Measurements from ENCODE around the gene SIPA1L3.

SIPA1L3 gene

DNA sequence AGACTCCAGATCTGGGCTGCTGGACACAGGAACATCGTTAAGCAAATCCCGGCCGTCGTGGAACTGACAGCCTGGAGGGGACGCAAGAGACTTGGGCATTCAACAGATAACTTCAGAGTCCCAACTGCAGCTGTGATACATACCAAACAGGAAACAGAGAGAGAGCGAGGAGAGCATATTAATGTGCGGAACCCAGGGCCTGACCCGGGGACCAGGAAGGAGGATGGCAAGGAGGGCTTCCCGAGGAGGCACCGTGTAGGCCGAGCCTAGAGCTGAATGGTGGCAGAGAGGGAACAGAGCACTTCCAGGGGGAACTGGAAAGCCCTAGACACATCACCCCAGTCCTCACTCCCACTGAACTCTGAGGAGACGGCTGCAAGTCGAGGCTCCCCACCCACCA lies 68.1 kb downstream of the SIPA1L3 start:
- no peak overlapping the region for H3K4me3 ChIP-seq (ENCODE audit: low read depth, low read length)
- no peak for DNase-seq (ENCODE audit: low read depth)
- TF ChIP-seq CTCF (conservative IDR thresholded peaks at IDR 0.05; ENCODE audit: low read depth, low read length) = no peak

- H3K4me3 ChIP-seq (ENCODE audit: low read depth, low read length) = no peak overlapping the region
- DNase-seq (ENCODE audit: low read depth) = no peak
- no peak for TF ChIP-seq CTCF (conservative IDR thresholded peaks at IDR 0.05; ENCODE audit: low read depth, low read length)
These were observed 68.8 kb downstream of the SIPA1L3 start for GRCh38 chr19:37975596-37976515.

DNA sequence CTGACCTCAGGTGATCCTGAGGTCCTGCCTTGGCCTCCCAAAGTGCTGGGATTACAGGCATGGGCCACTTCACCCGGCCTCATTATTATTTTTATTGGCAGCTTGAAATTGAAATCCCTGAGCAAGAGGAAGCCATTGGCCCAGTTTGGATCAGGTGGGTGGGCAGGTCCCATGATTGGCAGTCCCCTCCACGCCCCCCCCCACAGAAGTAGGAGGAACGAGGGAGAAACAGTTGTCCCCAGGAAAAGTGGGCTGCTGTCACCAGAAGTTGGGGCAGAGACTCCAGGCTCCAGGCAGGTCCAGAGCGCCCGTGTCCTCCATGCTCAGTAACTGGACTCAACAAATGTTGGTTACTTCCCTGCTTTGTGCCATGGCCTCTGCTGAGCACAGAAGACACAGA lies 70.4 kb downstream of the SIPA1L3 start:
- no peak overlapping the region for H3K4me3 ChIP-seq (ENCODE audit: low read depth, low read length)
- no peak for DNase-seq (ENCODE audit: low read depth)
- no peak for TF ChIP-seq CTCF (conservative IDR thresholded peaks at IDR 0.05; ENCODE audit: low read depth, low read length)

GRCh38 chr19:37977992-37978391 lies 71.0 kb downstream of the SIPA1L3 start:
- no peak overlapping the region for H3K4me3 ChIP-seq (ENCODE audit: low read depth, low read length)
- peak; percentile 80 for DNase-seq (ENCODE audit: low read depth)
- TF ChIP-seq CTCF (conservative IDR thresholded peaks at IDR 0.05; ENCODE audit: low read depth, low read length) = no peak

DNA sequence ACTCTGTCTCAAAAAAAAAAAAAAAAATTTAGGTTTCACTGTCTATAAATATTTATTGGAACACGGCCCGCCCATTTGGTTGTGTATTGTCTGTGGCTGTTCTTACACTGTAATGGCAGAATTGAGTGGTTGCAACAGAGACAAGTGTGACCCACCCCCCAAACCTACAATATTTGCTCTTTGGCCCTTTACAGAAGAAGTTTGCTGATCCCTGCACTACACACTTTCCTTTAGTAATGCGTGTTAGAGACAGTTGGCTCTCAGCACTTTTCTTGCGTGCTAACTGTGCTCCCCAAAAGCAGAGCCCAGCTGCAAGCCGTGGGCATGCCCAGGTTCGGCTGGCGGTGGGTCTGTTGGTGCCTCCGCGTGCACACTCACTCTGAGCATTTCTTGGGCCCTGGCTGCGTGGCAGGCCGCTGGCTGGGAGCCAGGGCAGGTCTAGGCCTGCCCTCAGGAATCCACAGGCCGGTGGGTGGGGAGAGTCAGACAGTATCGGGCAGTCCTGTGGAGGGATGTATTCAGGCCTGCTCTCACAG lies 72.6 kb downstream of the SIPA1L3 start:
- no peak for DNase-seq (ENCODE audit: low read depth)
- TF ChIP-seq CTCF (conservative IDR thresholded peaks at IDR 0.05; ENCODE audit: low read depth, low read length) = no peak
- no peak overlapping the region for H3K4me3 ChIP-seq (ENCODE audit: low read depth, low read length)

DNA sequence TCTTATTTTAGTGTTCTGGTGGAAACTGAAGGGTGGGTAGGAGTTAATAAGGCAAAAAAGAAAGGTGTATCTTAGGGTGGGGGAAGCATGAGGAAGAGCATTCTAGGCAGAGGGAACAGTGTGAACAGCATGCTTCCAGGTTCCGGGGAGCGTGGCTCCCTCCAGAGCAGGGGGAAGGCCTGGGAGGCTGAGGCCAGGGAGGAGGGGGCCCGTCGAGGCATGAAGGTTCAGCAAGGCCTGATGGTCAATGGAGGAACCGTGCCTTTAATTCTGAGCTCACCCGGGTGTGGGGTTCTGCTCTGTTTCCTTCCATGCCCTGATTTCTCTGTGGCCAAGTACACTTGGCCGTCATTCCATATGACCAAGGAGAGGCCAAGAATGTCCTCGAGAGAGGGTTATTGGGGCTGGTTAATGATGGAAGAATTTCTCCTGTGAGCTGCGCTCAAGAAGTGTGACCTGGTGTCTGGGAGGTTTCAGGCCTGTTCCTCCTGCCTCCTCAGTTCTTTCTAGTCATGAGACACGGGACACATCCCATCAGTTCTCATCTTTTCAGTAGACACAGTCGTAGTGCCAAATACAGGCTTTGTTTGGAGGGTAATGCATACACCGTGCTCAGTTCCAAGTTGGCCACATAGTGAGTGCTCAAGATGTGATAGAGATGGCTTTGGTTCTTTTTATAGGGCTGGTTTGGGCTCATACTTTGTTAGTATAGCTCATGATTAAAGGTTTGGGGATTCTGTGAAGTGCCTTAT lies 73.6 kb downstream of the SIPA1L3 start:
- DNase-seq (ENCODE audit: low read depth) = no peak
- TF ChIP-seq CTCF (conservative IDR thresholded peaks at IDR 0.05; ENCODE audit: low read depth, low read length) = no peak

More for the DNA sequence above, 73.6 kb downstream of the SIPA1L3 start:
- no peak overlapping the region for H3K4me3 ChIP-seq (ENCODE audit: low read depth, low read length)

Data from choroid plexus epithelial cell (primary cell).